HG02571 (cell line): ENCODE data around the gene DAZAP1.

ENCODE experiments used
- ATAC-seq: cut with Tn5 transposase; IDR thresholded peaks from one replicate; pipeline ENCODE4 v1.9.1; 2021; ENCODE audit warnings: mild to moderate bottlenecking, moderate library complexity; ENCODE audit not compliant: unreplicated experiment

DAZAP1 gene

DNA sequence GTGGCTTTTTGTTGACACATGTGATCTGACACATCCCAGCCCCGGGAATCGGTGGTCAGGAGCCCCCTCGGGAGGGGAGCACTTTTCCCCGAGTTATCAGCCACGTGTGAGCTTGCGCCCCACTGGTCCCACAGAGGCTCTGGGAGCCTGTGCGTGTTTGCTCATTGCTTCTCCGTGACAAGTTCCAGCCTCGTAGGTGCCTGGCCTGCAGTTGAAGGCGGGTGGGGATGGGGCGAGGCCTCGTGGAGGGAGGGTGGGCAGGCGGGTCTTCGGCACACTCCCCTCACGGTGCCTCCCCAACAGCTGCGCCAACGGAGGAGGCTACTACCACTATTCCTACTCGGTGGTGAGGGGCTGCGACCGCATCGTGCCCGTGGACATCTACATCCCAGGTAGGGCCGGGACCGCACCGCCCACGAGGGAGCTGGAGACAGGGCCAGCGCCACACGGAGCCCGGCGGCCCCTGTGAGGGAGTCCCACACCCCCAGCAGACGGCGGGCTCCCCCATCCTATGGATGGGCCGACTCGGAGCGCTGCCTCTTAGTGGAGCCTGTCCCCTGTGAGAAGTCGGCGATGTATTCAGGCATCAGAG lies 14.4 kb upstream of the DAZAP1 start:
- ATAC-seq: no peak

- ATAC-seq: no peak
These were observed 13.5 kb upstream of the DAZAP1 start for GRCh38 chr19:1393841-1394240.

GRCh38 chr19:1394252-1395193 lies 12.9 kb upstream of the DAZAP1 start:
- ATAC-seq: no peak

DNA sequence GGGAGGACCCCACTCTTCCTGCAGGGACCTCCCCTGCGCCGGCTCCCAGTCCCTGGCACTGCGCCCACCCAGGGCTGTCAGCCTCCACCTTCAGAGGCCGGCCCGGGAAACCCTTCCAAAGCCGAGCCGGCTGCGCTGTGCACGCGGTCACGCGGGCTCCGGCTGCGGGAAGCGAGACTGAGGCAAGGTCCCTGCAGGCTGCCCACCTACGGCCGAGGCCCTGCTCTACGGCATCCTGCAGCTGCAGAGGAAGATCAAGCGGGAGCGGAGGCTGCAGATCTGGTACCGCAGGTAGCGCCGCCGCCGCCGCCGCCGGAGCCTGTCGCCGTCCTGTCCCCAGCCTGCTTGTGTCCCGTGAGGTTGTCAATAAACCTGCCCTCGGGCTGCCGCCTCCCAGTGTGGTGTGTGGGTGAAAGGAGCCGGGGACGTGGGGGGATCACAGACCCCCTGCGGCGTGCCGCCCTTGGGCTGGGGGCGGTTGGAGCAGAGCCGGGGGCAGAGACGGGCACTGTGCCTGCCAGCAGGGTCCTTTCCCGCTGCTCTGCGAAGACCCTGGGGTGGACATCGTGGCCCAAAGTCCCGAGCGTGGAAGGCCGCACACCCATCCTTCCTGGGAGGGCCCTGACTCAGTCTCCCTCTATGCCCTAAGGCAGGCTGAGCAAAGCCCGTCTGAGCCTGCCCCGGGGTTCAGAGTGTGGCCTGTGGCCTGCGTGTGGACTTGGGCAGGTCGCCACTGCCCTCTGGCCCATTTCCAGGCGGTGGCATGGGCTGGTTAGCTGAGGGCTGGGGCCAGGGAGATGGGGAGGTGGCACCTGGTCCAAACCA lies 12.0 kb upstream of the DAZAP1 start:
- ATAC-seq: no peak

DNA sequence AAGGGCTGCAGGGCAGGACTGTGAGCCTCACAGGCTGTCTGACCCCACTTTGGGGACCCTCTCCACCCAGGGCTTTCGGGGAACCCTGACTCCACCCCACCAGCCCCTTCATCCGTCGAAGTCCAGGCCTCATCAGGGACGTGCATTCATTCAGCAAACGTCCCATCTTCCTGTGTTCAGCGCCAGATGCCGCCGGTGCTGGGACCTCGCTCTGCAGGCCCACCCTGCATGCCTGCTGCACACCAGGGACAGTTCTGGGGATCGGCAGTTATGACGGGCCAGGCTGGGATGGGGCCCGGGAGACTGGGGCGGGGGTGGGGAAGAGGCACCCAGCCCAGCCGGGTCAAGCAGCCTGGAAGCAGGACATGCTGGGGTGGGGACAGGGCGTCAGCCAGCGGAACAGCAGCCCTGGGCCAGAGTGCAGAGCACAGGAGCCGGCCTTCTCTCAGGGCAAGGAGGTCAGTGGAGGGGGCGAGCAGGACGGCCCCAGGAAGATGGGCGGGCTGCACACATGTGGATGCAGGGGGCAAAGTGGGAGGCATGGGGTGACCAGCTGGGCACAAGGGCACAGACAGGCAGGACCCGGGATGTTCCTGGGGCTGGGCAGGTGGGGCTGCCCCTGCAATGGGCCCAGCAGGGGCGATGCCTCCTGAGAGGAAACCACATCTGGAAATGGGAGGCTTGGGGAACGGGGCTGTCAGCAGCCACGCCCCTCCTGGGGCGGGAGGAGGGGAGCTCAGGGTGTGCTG lies 11.2 kb upstream of the DAZAP1 start:
- ATAC-seq: no peak

GRCh38 chr19:1396768-1397679 lies 10.4 kb upstream of the DAZAP1 start:
- ATAC-seq: no peak

DNA sequence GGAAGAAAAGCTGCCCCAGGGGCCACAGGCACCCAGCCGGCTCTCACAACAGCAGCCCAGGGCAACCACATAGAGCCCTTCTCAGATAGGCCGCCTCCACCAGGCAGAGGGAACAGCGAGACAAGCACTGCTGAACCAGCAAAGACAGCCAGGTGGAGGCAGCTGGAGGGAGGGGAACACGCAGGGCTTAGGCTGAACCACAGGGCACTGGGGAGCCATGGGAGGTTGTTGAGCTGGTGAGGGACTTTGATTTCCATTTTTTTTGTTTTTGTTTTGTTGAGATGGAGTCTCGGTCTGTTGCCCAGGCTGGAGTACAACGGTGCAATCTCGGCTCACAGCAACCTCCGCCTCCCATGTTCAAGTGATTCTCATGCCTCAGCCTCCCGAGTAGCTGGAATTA lies 9.5 kb upstream of the DAZAP1 start:
- ATAC-seq: no peak

DNA sequence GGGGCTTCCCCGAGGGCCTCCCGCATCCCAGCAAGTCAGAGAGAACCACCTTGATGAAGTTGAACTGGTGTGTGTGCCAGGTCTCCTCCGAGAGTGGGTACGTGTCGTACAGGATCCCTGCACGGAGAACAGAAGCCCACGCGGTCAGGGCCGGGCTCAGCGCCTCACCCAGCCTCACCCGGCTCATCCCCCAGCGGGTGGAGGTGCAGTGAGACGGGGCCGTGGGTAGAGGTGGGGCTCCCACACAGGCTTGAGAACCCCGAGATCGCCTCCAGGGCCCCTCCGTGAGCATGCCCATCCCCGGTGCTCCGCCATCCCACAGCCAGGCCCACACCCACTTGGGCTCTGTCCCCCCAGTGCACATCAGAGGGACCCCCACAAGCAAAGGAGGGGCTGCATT lies 8.3 kb upstream of the DAZAP1 start:
- ATAC-seq: no peak

- ATAC-seq: no peak
These were observed 7.6 kb upstream of the DAZAP1 start for GRCh38 chr19:1399745-1400144.

- ATAC-seq: no peak
These were observed 6.9 kb upstream of the DAZAP1 start for GRCh38 chr19:1400281-1401137.

GRCh38 chr19:1401138-1401888 lies 6.1 kb upstream of the DAZAP1 start, which contains the start of gene GAMT:
Gene GAMT (minus strand): TSS chr19:1401542. CDS start chr19:1401476, 66 bp downstream.
- ATAC-seq: no peak

DNA sequence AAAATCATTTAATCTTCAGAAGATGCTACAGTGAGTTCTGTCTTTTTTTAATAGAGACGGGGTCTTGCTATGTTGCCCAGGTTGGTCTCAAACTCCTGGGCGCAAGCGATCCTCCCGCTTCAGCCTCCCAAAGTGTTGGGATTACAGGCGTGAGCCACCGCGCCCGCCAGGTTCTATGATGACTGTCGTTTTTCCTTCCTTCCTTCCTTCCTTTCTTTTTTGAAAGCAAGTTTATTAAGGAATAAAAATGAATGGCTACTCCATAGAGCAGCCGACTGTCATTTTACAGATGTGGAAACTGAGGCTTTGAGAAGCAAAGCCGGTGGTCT lies 5.5 kb upstream of the DAZAP1 start:
- ATAC-seq: no peak

- ATAC-seq: no peak
These were observed 4.8 kb upstream of the DAZAP1 start for GRCh38 chr19:1402411-1403070.

DNA sequence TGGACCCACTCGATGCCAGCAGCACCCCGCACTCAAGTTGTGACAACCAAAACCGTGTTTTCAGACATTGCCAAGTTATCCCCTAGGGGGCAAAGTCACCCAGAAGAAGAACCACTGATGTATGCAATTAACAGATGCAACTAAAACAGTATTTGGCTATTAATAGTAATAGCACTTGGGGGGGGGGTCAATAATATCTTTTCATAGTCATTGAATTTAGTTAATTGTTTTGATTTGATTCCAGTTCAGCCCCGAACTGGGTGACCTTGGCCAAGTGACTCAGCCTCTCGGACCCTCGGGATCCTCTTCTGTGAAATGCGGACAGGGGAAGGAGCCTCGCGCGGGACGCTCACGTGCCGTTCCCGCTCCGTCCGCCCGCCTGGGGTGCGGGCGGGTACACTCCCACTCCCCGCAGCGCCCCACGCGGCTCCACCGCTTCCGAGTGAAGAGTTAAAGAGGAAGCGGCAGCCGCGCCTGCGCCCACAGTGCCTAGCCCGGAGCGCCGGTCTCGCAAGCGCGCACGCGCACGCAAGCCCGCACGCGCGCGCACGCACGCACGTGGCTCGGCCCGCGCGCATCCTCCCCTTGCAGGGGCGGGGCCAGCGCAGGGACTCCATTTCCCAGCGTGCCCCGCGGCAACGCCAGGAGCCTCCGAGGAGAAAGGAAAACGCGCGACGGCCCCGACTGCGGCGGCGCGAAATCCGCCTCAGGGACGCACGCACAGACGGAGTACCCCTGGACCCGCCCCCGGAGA lies 435 bp upstream of the DAZAP1 start:
- peak; percentile 72 for ATAC-seq

- no peak for ATAC-seq
These were observed 1.2 kb downstream of the DAZAP1 start for GRCh38 chr19:1408300-1409203.
